OCI-LY1 (cell line): ENCODE data around the gene ANLN.

ENCODE experiments used
- H2AFZ ChIP-seq: fragments of 200-600 bp; sonication (generic), shearing (Covaris generic); 2 replicates; pipeline ENCODE4 v1.6.0; 2014; ENCODE audit warnings: antibody characterized with exemption, mild to moderate bottlenecking, low read length
- H3F3A ChIP-seq: fragments of 200-600 bp; sonication (generic), shearing (Covaris generic); 2 replicates; pipeline ENCODE4 v1.6.0; 2014; ENCODE audit warnings: mild to moderate bottlenecking, antibody characterized with exemption, low read length, moderate library complexity; ENCODE audit not compliant: insufficient read depth
- H3K27ac ChIP-seq: fragments of 200-600 bp; sonication (generic); 2 replicates; pipeline ENCODE4 v1.5.1; 2014; ENCODE audit warnings: low read length, mixed run types, mild to moderate bottlenecking, low read depth; ENCODE audit not compliant: poor library complexity, severe bottlenecking
- H3K27me3 ChIP-seq: fragments of 200-600 bp; sonication (generic); 2 replicates; pipeline ENCODE4 v1.6.0; 2014; ENCODE audit warnings: antibody characterized with exemption, mild to moderate bottlenecking, low read length, moderate library complexity; ENCODE audit not compliant: insufficient read depth
- H3K36me3 ChIP-seq: fragments of 200-600 bp; sonication (generic); 2 replicates; pipeline ENCODE4 v1.6.1; 2014; ENCODE audit warnings: mild to moderate bottlenecking, antibody characterized with exemption, low read length, moderate library complexity, mixed read lengths; ENCODE audit not compliant: insufficient read depth
- H3K4me1 ChIP-seq: fragments of 200-600 bp; sonication (generic); 2 replicates; pipeline ENCODE4 v1.5.1; 2014; ENCODE audit warnings: mild to moderate bottlenecking, low read length, moderate library complexity; ENCODE audit not compliant: insufficient read depth, severe bottlenecking
- H3K4me2 ChIP-seq: fragments of 200-600 bp; sonication (generic), shearing (Covaris generic); 2 replicates; pipeline ENCODE4 v1.6.1; 2014; ENCODE audit warnings: low read length
- H3K4me3 ChIP-seq: fragments of 200-600 bp; sonication (generic); 2 replicates; pipeline ENCODE4 v1.5.1; 2014; ENCODE audit warnings: low read length, low read depth, mild to moderate bottlenecking, mixed read lengths; ENCODE audit not compliant: poor library complexity, severe bottlenecking
- H3K79me2 ChIP-seq: fragments of 200-600 bp; shearing (Covaris generic); 2 replicates; pipeline ENCODE4 v1.6.1; 2016; ENCODE audit warnings: mixed run types, low read length, mixed read lengths; ENCODE audit not compliant: insufficient read depth
- H3K9ac ChIP-seq: fragments of 200-600 bp; sonication (generic), shearing (Covaris generic); 2 replicates; pipeline ENCODE4 v1.6.1; 2014; ENCODE audit warnings: mild to moderate bottlenecking, low read length, mixed read lengths
- H3K9me2 ChIP-seq: fragments of 200-600 bp; sonication (generic), shearing (Covaris generic); 2 replicates; pipeline ENCODE4 v1.6.1; 2014; ENCODE audit warnings: low read depth, mild to moderate bottlenecking, low read length, mixed read lengths
- H3K9me3 ChIP-seq: fragments of 200-600 bp; shearing (Covaris generic); 2 replicates; pipeline ENCODE4 v1.6.1; 2014; ENCODE audit warnings: low read length, mixed read lengths
- H4K20me1 ChIP-seq: fragments of 200-600 bp; sonication (generic), shearing (Covaris generic); 2 replicates; pipeline ENCODE4 v1.6.0; 2016; ENCODE audit warnings: mild to moderate bottlenecking, low read length; ENCODE audit not compliant: insufficient read depth
- EZH2 ChIP-seq: fragments of 200-600 bp; sonication (generic), shearing (Covaris generic); IDR thresholded peaks from 2 replicates; pipeline ENCODE4 v1.8.0; 2017; ENCODE audit warnings: borderline replicate concordance, mixed run types, mild to moderate bottlenecking, antibody characterized with exemption, low read length, moderate library complexity, mixed read lengths
- TF ChIP-seq, protein P1 (sequence below): fragments of 200-600 bp; sonication (generic), shearing (Covaris generic); IDR thresholded peaks from 2 replicates; pipeline ENCODE4 v1.5.1; 2017; ENCODE audit warnings: mild to moderate bottlenecking, antibody characterized with exemption, low read length, moderate library complexity, mixed read lengths

The ANLN gene

DNA sequence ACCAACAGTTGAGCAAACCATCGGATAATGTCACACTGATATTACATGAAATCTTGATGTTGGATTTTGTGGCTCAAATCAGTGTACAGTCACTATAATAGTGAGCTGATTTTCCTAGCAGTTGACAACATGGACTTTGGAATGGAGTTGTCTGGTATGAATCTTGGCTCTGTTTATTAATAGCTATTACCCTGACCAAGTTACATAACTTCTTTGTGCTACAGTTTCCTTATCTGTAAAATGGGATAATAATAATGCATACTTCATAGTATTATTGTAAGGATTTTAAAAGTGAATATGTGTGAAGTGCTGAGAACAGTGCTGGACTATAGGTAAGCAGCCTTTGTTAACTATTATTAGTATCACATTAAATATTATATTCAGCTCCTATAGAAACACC is 26.1 kb upstream of the ANLN start:
- Histone ChIP-seq H2AFZ (no peak overlapping the region), H3K36me3 (no peaks in the 10 kb centered on the region), H3K27ac (no peak overlapping the region), H3K79me2 (no peaks in the 10 kb centered on the region), H3K4me3 (no peak overlapping the region), H4K20me1 (no peaks in the 10 kb centered on the region), H3K9me2 (no peaks in the 10 kb centered on the region), H3K9ac (no peak overlapping the region), H3K4me2 (no peak overlapping the region), H3K4me1 (peaks cover 11% of the 10 kb centered on the region), H3F3A (no peaks in the 10 kb centered on the region), H3K27me3 (no peaks in the 10 kb centered on the region), H3K9me3 (no peaks in the 10 kb centered on the region)
- TF ChIP-seq EZH2: no peak
- TF ChIP-seq, protein P1, sequence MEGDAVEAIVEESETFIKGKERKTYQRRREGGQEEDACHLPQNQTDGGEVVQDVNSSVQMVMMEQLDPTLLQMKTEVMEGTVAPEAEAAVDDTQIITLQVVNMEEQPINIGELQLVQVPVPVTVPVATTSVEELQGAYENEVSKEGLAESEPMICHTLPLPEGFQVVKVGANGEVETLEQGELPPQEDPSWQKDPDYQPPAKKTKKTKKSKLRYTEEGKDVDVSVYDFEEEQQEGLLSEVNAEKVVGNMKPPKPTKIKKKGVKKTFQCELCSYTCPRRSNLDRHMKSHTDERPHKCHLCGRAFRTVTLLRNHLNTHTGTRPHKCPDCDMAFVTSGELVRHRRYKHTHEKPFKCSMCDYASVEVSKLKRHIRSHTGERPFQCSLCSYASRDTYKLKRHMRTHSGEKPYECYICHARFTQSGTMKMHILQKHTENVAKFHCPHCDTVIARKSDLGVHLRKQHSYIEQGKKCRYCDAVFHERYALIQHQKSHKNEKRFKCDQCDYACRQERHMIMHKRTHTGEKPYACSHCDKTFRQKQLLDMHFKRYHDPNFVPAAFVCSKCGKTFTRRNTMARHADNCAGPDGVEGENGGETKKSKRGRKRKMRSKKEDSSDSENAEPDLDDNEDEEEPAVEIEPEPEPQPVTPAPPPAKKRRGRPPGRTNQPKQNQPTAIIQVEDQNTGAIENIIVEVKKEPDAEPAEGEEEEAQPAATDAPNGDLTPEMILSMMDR: no peak

DNA sequence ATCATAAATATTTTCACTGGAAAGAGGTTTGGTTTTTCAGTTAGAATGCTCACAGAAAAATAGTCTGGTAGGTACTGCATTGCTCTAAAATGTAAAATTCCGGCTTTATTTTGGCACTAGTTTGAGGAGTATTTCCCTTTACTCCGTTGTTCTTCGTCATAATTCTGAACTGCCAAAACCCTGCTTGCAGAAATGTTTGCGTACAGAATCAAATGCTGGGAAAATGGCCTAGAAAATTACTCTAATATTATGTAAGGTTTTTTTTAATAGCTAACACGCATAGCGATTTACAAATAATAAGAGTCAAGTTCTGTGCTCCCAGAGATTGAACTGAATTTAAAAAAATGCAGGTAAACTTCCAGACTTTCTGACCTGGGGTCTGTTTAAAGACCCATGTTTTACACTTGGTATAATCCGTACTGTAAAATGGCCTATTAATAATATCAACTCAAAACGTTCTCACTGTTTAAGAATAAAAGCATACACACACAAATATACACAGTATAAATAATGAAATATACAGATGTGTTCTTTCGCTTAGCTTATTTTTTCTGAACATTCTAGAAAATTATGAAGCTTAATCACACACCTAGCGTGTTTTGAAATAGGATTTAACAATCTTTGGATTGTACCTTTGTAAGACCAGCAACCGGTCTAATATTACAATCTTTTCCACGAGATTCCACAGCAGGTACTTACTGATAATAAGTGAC is 23.5 kb upstream of the ANLN start:
- Histone ChIP-seq H3K9ac (peak overlapping the region; percentile 63; the same call in 1 of the 2 replicates), H3K4me3 (peak overlapping the region; percentile 62), H3K4me2 (peak overlapping the region; percentile 96), H4K20me1 (no peaks in the 10 kb centered on the region), H3K79me2 (no peaks in the 10 kb centered on the region), H3K27me3 (no peaks in the 10 kb centered on the region), H3F3A (no peaks in the 10 kb centered on the region), H2AFZ (peak overlapping the region; percentile 9), H3K27ac (no peak overlapping the region), H3K4me1 (peaks cover 11% of the 10 kb centered on the region), H3K9me2 (no peaks in the 10 kb centered on the region), H3K36me3 (no peaks in the 10 kb centered on the region), H3K9me3 (no peaks in the 10 kb centered on the region)
- TF ChIP-seq EZH2: no peak
- TF ChIP-seq, protein P1: no peak

DNA sequence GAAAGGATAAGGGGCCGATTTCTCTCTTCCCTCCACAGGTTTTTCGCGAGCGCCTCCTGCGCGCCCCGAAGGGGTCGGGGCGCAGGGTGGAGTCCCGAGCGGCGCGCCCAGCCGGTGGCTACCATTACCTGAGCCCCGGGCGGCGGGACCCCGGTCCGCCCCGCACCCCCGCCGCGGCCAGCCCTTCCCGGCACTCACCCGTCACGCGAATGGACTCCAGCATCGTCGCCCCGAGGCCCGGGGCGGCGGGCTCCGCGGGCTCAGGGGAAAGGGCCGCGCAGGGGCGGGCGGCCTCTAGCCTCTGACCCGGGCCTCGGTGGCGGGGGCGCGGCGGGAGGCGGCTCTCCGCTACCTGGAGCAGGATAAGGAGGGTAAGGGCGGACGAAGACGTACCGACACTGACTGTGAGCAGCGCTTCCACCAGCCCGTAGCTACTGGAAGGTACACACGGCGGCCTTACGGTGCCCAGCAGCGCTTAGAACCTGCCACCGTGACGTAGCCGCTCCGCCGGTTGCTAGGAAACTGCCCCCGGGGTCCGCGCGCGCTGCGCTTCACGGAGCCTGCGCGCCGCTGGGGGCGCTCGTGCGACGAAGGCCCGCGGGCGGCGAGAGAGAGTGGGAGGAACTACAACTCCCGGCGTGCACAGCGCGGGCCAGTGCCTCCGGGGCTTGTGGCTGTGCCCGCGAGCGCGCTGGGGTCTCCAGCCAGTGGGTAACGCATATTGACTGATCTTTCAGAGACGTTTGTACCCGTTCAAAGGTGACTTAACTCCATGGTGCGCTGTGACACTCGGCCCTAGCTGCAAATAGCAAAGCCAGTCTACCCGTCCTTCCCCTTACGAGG is 22.7 kb upstream of the ANLN start:
- Histone ChIP-seq H3K4me3 (peak overlapping the region; percentile 62), H2AFZ (peak overlapping the region; percentile 99), H3F3A (no peaks in the 10 kb centered on the region), H3K36me3 (no peaks in the 10 kb centered on the region), H3K27me3 (no peaks in the 10 kb centered on the region), H3K9me3 (no peaks in the 10 kb centered on the region), H3K4me1 (peaks cover 11% of the 10 kb centered on the region), H3K9me2 (no peaks in the 10 kb centered on the region), H3K4me2 (peak overlapping the region; percentile 96), H3K27ac (no peak overlapping the region), H4K20me1 (no peaks in the 10 kb centered on the region), H3K9ac (peak overlapping the region; percentile 63), H3K79me2 (no peaks in the 10 kb centered on the region)
- TF ChIP-seq EZH2: no peak
- TF ChIP-seq, protein P1: peak; percentile 95
